ENCODE data around the gene SLC1A7.
"Not testable (repeated sequence)": the region's sequence is repeated elsewhere in the genome, so short reads cannot be mapped to it uniquely, and the experiment has no call there.

Gene SLC1A7

DNA sequence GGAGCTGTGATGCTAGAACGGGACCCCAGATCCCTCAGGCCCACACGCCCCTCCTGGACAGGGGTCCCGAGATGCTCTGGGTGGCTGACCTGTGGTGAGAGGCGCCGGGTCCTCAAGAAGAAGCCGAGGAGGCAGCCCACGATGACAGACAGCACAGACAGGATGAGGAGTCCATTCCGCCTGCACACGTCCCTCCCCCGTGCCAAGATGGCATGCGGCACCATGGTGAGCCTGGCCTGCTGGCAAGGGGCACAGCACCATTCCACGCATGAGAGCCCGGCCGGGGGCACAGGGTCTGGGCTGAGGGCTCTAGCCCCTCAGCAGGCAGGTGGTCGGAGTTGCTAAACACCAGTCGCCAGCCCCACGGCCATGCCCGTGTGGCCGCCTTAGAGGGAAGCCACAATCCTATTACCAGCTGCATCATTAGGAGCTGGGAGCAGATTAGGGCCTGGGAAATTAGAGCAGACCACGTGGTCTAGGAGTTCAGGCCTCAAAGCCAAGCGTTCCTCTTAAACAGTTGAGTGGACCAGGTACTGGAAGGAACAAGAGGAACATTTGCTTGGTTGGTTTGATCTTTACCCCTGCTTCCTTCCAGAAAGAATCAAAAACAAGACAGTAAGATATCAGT is at the start of gene SLC1A7:
SLC1A7 (minus strand) TSS at position 413 of the 628 bp plus-strand sequence; CDS start at position 224, 189 bp downstream.
- Histone ChIP-seq H3K27me3 (ENCODE audit: insufficient read depth, low read length) (no peaks in the 10 kb centered on the region), H3K4me1 (ENCODE audit: control insufficient read depth, insufficient read depth, low read length, unreplicated experiment) (peaks cover 34% of the 10 kb centered on the region), H3K27ac (ENCODE audit: low read depth, low read length) (no peak within 1 kb of the TSS)

DNA sequence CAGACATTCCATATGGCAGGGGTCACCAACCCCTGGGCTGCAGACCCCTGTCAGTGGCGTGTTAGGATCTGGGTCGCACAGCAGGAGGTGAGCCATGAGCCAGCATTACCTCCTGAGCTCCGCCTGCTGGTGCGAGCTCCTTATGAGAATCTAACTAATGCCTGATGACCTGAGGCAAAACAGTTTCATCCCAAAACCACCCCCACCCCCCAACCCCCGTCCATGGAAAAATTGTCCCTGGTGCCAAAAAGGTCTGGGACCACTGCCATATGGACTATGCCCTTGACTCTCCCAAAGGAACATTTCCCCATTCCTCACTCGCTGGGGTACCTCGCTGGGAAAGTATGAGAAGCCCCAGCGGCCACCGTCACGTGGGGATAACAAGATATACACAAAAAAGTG is 47.8 kb upstream of the SLC1A7 start:
- Histone ChIP-seq H3K27me3 (ENCODE audit: insufficient read depth, low read length) (no peaks in the 10 kb centered on the region), H3K4me3 (ENCODE audit: low read depth, low read length) (no peak overlapping the region), H2AFZ (ENCODE audit: low read length, unreplicated experiment) (no peak overlapping the region), H3K27ac (ENCODE audit: low read depth, low read length) (no peak overlapping the region), H3K36me3 (ENCODE audit: insufficient read depth, low read length) (no peaks in the 10 kb centered on the region), H3K4me1 (ENCODE audit: control insufficient read depth, insufficient read depth, low read length, unreplicated experiment) (peaks cover 9% of the 10 kb centered on the region), H3K79me2 (ENCODE audit: control insufficient read depth, insufficient read depth, low read length, unreplicated experiment) (no peaks in the 10 kb centered on the region)

More for the DNA sequence above, at the start of gene SLC1A7:
- Histone ChIP-seq H3K36me3 (ENCODE audit: insufficient read depth, low read length) (no peaks in the 10 kb centered on the region), H3K4me3 (ENCODE audit: low read depth, low read length) (no peak within 1 kb of the TSS), H2AFZ (ENCODE audit: low read length, unreplicated experiment) (no peak within 1 kb of the TSS), H3K79me2 (ENCODE audit: control insufficient read depth, insufficient read depth, low read length, unreplicated experiment) (no peaks in the 10 kb centered on the region)

DNA sequence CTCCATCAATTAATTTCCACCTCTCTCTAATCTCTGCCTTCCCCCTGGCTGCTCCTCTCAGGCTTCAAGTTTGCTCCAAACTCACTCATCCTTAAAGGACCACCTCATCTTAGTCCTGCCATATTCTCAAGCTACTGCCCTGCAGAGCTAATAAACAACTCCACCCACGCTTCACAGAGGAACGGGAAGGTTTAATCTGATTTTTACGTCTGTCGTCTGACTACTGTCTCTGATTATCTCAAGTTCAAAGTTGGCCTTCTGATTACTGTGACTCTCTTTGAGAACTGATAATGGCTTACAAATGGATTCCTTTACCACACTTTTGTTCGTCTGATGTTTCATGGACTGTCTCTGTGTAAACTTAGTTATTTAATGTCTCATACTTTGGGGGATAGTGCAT is 46.6 kb upstream of the SLC1A7 start:
- Histone ChIP-seq H3K79me2 (ENCODE audit: control insufficient read depth, insufficient read depth, low read length, unreplicated experiment) (no peaks in the 10 kb centered on the region), H3K4me3 (ENCODE audit: low read depth, low read length) (no peak overlapping the region), H3K36me3 (ENCODE audit: insufficient read depth, low read length) (no peaks in the 10 kb centered on the region), H3K27ac (ENCODE audit: low read depth, low read length) (no peak overlapping the region), H3K27me3 (ENCODE audit: insufficient read depth, low read length) (no peaks in the 10 kb centered on the region), H3K4me1 (ENCODE audit: control insufficient read depth, insufficient read depth, low read length, unreplicated experiment) (peaks cover 9% of the 10 kb centered on the region), H2AFZ (ENCODE audit: low read length, unreplicated experiment) (no peak overlapping the region)

DNA sequence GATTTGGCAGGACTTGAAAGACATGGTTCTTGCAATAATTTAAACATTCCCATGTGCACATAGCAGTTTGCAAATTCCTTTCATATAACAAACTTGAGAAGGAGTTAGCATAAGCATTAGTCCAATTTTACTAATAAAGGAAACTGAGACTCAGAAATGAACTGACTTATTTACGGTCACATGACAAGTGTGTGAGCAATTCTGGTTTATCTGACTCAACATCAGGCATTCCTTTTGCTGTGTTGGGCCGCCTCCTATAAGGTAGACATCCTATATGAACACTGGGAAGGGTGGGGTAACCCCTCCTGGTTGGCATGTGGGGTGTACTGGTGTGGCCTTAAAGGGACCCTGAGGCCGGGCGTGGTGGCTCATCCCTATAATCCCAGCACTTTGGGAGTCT is 45.7 kb upstream of the SLC1A7 start:
- Histone ChIP-seq H3K4me1 (ENCODE audit: control insufficient read depth, insufficient read depth, low read length, unreplicated experiment) (peaks cover 9% of the 10 kb centered on the region), H3K27ac (ENCODE audit: low read depth, low read length) (no peak overlapping the region), H3K36me3 (ENCODE audit: insufficient read depth, low read length) (no peaks in the 10 kb centered on the region)

DNA sequence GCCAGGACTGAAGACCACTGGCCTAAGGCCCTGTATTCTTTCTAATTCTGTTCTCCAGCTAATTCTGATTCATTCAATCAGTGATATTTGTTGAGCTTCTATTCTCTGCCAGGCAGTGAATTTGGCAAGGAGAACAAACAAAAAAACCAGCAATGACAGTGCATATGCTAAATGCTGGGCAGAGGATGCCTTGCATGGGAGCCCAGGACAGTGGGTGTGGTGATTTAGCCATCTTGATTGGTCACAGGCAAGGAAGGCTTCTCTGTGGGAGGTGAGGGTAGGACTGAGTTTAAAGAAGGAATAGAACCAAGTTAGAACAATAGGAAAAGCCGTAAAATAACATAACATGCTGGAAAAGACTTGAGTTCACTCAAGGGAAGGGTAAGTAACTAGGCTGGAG is 45.0 kb upstream of the SLC1A7 start:
- no peak overlapping the region for H3K27ac ChIP-seq (ENCODE audit: low read depth, low read length)
- H3K36me3 ChIP-seq (ENCODE audit: insufficient read depth, low read length): no peaks in the 10 kb centered on the region
- H3K4me3 ChIP-seq (ENCODE audit: low read depth, low read length): no peak overlapping the region
- H3K4me1 ChIP-seq (ENCODE audit: control insufficient read depth, insufficient read depth, low read length, unreplicated experiment): peaks cover 16% of the 10 kb centered on the region
- H2AFZ ChIP-seq (ENCODE audit: low read length, unreplicated experiment): no peak overlapping the region
- no peaks in the 10 kb centered on the region for H3K79me2 ChIP-seq (ENCODE audit: control insufficient read depth, insufficient read depth, low read length, unreplicated experiment)
- no peaks in the 10 kb centered on the region for H3K27me3 ChIP-seq (ENCODE audit: insufficient read depth, low read length)

More for the DNA sequence above, 45.7 kb upstream of the SLC1A7 start:
- Histone ChIP-seq H3K4me3 (ENCODE audit: low read depth, low read length) (no peak overlapping the region), H3K79me2 (ENCODE audit: control insufficient read depth, insufficient read depth, low read length, unreplicated experiment) (no peaks in the 10 kb centered on the region), H2AFZ (ENCODE audit: low read length, unreplicated experiment) (no peak overlapping the region), H3K27me3 (ENCODE audit: insufficient read depth, low read length) (no peaks in the 10 kb centered on the region)

DNA sequence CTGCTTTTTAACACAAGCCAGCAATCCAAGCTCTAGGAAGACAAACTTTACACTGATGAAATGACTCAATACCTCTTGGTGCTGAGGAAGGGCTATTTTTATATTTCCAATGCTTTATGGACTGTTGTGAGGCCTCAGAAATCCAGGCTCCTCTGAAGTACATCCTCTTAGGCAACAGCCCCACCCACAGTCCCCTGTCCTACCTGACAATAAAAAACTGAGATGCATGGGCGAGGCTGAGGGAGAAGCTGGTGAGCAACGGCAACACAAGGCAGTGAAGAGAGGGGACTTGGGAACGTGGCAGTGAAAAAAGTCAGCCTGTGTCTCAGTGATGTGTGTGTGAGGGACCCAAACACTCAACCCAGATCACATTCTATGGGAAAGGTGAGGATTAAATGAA is 44.1 kb upstream of the SLC1A7 start:
- Histone ChIP-seq H3K4me3 (ENCODE audit: low read depth, low read length) (no peak overlapping the region), H3K27me3 (ENCODE audit: insufficient read depth, low read length) (no peaks in the 10 kb centered on the region), H3K36me3 (ENCODE audit: insufficient read depth, low read length) (no peaks in the 10 kb centered on the region), H3K4me1 (ENCODE audit: control insufficient read depth, insufficient read depth, low read length, unreplicated experiment) (peaks cover 23% of the 10 kb centered on the region), H2AFZ (ENCODE audit: low read length, unreplicated experiment) (no peak overlapping the region), H3K79me2 (ENCODE audit: control insufficient read depth, insufficient read depth, low read length, unreplicated experiment) (no peaks in the 10 kb centered on the region), H3K27ac (ENCODE audit: low read depth, low read length) (no peak overlapping the region)

DNA sequence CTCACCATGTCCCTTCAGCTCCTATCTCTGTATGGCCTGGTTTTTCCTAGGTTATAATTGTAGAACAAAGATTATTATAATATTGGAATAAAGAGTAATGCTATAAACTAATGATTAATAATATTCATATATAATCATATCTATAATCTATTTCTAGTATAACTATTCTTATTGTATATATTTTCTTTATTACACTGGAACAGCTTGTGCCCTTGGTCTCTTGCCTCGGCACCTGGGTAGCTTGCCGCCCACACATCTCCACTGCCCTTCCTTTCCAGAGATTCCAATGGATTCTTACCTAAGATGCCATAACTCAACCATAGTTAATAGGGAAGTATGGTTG is 43.5 kb upstream of the SLC1A7 start:
- H2AFZ ChIP-seq (ENCODE audit: low read length, unreplicated experiment); H3K27me3 ChIP-seq (ENCODE audit: insufficient read depth, low read length); H3K4me3 ChIP-seq (ENCODE audit: low read depth, low read length); H3K27ac ChIP-seq (ENCODE audit: low read depth, low read length); H3K79me2 ChIP-seq (ENCODE audit: control insufficient read depth, insufficient read depth, low read length, unreplicated experiment); H3K36me3 ChIP-seq (ENCODE audit: insufficient read depth, low read length): not testable (repeated sequence)
- H3K4me1 ChIP-seq (ENCODE audit: control insufficient read depth, insufficient read depth, low read length, unreplicated experiment): peaks cover 23% of the 10 kb centered on the region

DNA sequence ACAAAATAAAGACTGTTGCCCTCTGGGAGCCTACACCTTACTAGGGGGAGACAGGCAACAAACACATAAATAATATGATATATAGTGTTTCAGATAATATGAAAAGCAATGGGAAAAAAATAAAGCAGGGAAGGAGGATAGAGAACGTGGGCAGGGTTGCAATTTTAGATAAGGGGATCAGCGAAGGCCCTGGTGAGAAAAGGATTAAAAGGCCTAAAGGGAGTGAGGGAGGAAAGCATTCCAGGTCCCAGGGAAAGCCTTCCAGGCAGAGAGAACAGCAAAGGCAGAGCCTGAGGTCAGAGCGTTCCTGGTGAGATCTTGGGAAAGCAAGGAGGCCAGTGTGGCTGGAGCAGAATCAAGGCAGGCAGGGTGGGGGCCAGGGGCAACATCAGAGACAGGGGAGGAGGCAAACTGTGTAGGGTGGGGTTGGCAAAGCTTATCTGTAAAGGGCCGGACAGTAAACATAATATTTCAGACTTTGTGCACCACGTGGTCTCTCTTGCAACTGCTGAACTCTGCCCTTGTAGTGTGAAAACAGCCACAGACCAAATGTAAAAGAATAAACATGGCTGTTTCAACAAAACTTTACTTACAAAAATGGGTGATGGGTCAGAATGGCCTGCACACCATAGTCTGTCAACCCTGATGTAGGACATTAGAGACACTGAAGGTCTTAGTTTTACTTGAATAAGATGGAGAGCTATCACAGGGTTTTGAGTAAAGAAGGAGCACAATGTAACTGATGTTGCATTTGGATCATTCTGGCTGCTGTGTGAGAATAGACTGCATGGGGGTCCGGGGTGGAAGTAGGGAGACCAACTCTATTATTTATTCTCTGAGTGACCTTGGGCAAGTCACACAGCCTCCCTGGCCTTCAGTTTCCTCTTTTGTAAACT is 40.9 kb upstream of the SLC1A7 start:
- Histone ChIP-seq H3K79me2 (ENCODE audit: control insufficient read depth, insufficient read depth, low read length, unreplicated experiment) (no peaks in the 10 kb centered on the region), H3K4me3 (ENCODE audit: low read depth, low read length) (no peak overlapping the region), H3K36me3 (ENCODE audit: insufficient read depth, low read length) (no peaks in the 10 kb centered on the region), H3K27me3 (ENCODE audit: insufficient read depth, low read length) (no peaks in the 10 kb centered on the region), H3K4me1 (ENCODE audit: control insufficient read depth, insufficient read depth, low read length, unreplicated experiment) (peaks cover 23% of the 10 kb centered on the region), H3K27ac (ENCODE audit: low read depth, low read length) (no peak overlapping the region), H2AFZ (ENCODE audit: low read length, unreplicated experiment) (peak overlapping the region; percentile 47)

DNA sequence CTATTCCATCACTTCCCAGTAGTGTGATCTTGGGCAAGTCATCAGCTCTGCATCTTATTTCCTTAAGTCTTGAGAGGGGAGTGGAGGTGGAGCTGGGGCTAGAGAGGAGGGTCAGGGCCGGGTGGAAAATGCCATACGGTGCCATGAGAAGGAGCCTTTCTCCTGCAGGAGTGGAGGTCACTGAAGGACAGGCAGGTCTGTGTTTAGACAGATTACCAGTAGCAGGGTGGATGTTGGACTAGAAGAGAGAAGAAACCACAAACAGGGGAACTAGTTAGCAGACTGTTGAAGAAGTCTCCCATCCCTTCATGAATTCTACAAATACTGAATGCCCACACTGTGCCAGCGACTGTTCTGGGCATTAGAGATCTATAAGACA is 40.3 kb upstream of the SLC1A7 start:
- H3K4me1 ChIP-seq (ENCODE audit: control insufficient read depth, insufficient read depth, low read length, unreplicated experiment): peaks cover 18% of the 10 kb centered on the region
- H3K27ac ChIP-seq (ENCODE audit: low read depth, low read length): no peak overlapping the region
- H3K36me3 ChIP-seq (ENCODE audit: insufficient read depth, low read length): no peaks in the 10 kb centered on the region
- peak overlapping the region; percentile 20 for H2AFZ ChIP-seq (ENCODE audit: low read length, unreplicated experiment)
- H3K27me3 ChIP-seq (ENCODE audit: insufficient read depth, low read length): no peaks in the 10 kb centered on the region
- no peaks in the 10 kb centered on the region for H3K79me2 ChIP-seq (ENCODE audit: control insufficient read depth, insufficient read depth, low read length, unreplicated experiment)
- H3K4me3 ChIP-seq (ENCODE audit: low read depth, low read length): no peak overlapping the region

DNA sequence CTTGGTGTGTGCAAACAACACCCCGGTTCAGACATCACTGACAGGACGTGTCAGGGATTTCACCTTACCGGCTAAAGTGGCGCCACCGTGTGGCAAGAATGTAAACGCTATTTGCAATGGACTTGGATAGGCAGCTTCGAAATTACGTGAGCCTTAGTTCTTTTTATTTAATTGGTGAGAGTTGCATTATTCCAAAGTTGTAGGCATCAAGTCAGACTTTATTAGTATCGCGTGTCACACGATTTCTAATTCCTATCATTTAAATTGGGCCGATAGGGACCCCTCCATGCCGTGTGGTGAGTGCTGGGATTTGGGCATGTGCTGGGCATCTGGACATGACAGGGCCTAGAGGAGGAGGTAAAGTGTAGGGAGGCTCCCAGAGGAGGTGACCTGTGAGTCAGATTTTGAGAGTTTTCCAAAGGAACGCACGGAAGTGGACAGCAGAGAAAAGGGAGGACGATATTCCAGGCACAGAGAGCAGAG is 39.7 kb upstream of the SLC1A7 start:
- no peak overlapping the region for H3K27ac ChIP-seq (ENCODE audit: low read depth, low read length)
- no peak overlapping the region for H3K4me3 ChIP-seq (ENCODE audit: low read depth, low read length)
- H3K79me2 ChIP-seq (ENCODE audit: control insufficient read depth, insufficient read depth, low read length, unreplicated experiment): no peaks in the 10 kb centered on the region
- H3K36me3 ChIP-seq (ENCODE audit: insufficient read depth, low read length): no peaks in the 10 kb centered on the region
- peak overlapping the region; percentile 20 for H2AFZ ChIP-seq (ENCODE audit: low read length, unreplicated experiment)
- no peaks in the 10 kb centered on the region for H3K27me3 ChIP-seq (ENCODE audit: insufficient read depth, low read length)
- H3K4me1 ChIP-seq (ENCODE audit: control insufficient read depth, insufficient read depth, low read length, unreplicated experiment): peaks cover 13% of the 10 kb centered on the region

DNA sequence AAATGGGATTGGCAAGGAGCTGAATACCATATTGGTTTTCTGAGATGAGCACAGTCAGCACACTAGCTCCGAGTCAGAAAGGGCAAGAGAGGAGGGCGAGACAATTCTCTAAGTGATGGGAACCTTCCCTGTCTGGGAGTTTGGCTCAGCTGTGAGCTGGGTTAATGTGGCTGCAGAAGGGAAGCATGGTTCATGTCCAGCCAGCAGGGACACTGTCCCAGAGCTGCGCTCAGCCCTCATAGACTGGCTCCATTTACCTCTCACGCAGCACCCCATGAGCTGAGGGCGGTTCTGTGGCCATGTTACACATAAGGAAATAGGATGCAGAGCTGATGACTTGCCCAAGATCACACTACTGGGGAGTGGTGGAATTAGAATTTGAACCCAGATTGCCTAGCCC is 38.5 kb upstream of the SLC1A7 start:
- no peaks in the 10 kb centered on the region for H3K79me2 ChIP-seq (ENCODE audit: control insufficient read depth, insufficient read depth, low read length, unreplicated experiment)
- H3K4me3 ChIP-seq (ENCODE audit: low read depth, low read length): no peak overlapping the region
- H3K4me1 ChIP-seq (ENCODE audit: control insufficient read depth, insufficient read depth, low read length, unreplicated experiment): peaks cover 13% of the 10 kb centered on the region
- H3K36me3 ChIP-seq (ENCODE audit: insufficient read depth, low read length): no peaks in the 10 kb centered on the region
- H2AFZ ChIP-seq (ENCODE audit: low read length, unreplicated experiment): no peak overlapping the region
- no peaks in the 10 kb centered on the region for H3K27me3 ChIP-seq (ENCODE audit: insufficient read depth, low read length)
- no peak overlapping the region for H3K27ac ChIP-seq (ENCODE audit: low read depth, low read length)

Data from ACC112 (cell line).